HFFc6 (cell line): ENCODE data around the gene ANKMY1. TPM values are rescaled to one million over a fixed set of nuclear protein-coding genes. Genes with fewer than 3 reads are reported as not detected.

Source experiments
- DNase-seq: peaks from one replicate; pipeline ENCODE4 v3.0.0-alpha.2; 2018
- H3K27ac Mint-ChIP-seq: 2 replicates; pipeline ENCODE4 v1.8.0; 2020; ENCODE audit warnings: mild to moderate bottlenecking, mixed read lengths
- H3K27me3 Mint-ChIP-seq: 2 replicates; pipeline ENCODE4 v1.8.0; 2021; ENCODE audit warnings: mild to moderate bottlenecking, moderate library complexity, mixed read lengths; ENCODE audit not compliant: insufficient read depth
- H3K36me3 Mint-ChIP-seq: 2 replicates; pipeline ENCODE4 v1.8.0; 2021; ENCODE audit warnings: low read depth, mixed read lengths
- H3K4me1 Mint-ChIP-seq: 2 replicates; pipeline ENCODE4 v1.8.0; 2020; ENCODE audit warnings: low read depth, mixed read lengths
- H3K4me3 Mint-ChIP-seq: 2 replicates; pipeline ENCODE4 v1.8.0; 2020; ENCODE audit warnings: mild to moderate bottlenecking, moderate library complexity, mixed read lengths
- H3K9me3 Mint-ChIP-seq: 2 replicates; pipeline ENCODE4 v1.8.0; 2020; ENCODE audit warnings: mild to moderate bottlenecking, mixed read lengths
- CTCF ChIP-seq: fragments of 200-600 bp; sonication (generic); IDR thresholded peaks from 2 replicates; pipeline ENCODE4 v1.5.0; 2021; ENCODE audit warnings: antibody characterized with exemption, mild to moderate bottlenecking
- total RNA-seq, 6 experiments: library from RNA; stranded (reverse); fragmentation: NEBNext Ultra II Directional; extraction: Animal tissue kit (Norgen Biotek cat#: 25700); gene quantifications; 2 replicates in 1 of 6; 3 replicates in 5 of 6; pipeline ENCODE4 v1.2.3, GENCODE V29; 2021

The ANKMY1 gene
- total RNA-seq, 6 experiments from 2014 or later, result 4.4 to 5.6 (median 5.2) TPM

- Mint-ChIP-seq H3K4me3 (no peak overlapping the region), H3K4me1 (peaks cover 6% of the 10 kb centered on the region; the same call in 1 of the 2 replicates), H3K9me3 (no peaks in the 10 kb centered on the region), H3K27me3 (peaks cover 1% of the 10 kb centered on the region; the same call in 1 of the 2 replicates), H3K36me3 (0 out of 2 replicates have a peak, but pooled peaks cover 3% of the 10 kb centered on the region), H3K27ac (no peak overlapping the region)
- no peak for TF ChIP-seq CTCF
- no peak for DNase-seq
Measured at GRCh38 chr2:240443891-240444301, 113.9 kb downstream of the ANKMY1 start.

- DNase-seq, result no peak
- peaks cover 12% of the 10 kb centered on the region for H3K4me1 Mint-ChIP-seq
- H3K27me3 Mint-ChIP-seq, result peaks cover 1% of the 10 kb centered on the region; the same call in 1 of the 2 replicates
- no peak overlapping the region for H3K4me3 Mint-ChIP-seq
- TF ChIP-seq CTCF, result no peak
- H3K27ac Mint-ChIP-seq, result no peak overlapping the region; the same call in 1 of the 2 replicates
- no peaks in the 10 kb centered on the region for H3K9me3 Mint-ChIP-seq
- 0 out of 2 replicates have a peak, but pooled peaks cover 3% of the 10 kb centered on the region for H3K36me3 Mint-ChIP-seq
Measured at GRCh38 chr2:240442891-240443715, 114.7 kb downstream of the ANKMY1 start.

DNA sequence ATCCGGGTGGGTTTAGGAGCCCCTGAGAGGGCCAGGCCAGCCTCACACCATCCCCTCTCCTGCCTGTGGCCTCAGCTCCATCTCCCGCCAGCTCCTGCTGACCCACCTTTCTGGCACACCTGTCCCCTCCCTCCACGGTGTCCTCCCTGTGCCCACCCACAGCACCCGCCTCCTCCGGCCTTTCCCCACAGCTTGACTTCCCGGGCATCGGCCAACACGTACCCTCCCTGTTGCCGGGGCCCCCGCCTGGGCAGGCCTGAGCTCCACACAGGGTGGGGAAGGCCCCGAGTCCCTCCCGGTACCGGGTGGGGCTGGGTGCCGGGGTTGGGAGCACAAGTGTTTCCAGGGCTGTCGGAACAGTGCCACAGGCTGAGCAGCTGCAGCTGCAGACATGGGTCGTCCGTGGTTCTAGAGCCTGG, 115.8 kb downstream of the ANKMY1 start:
- Mint-ChIP-seq H3K9me3 (no peaks in the 10 kb centered on the region), H3K36me3 (0 out of 2 replicates have a peak, but pooled peaks cover 3% of the 10 kb centered on the region), H3K27ac (no peak overlapping the region), H3K4me3 (no peak overlapping the region), H3K27me3 (peaks cover 4% of the 10 kb centered on the region), H3K4me1 (peaks cover 20% of the 10 kb centered on the region)
- DNase-seq, result no peak
- TF ChIP-seq CTCF, result no peak

DNA sequence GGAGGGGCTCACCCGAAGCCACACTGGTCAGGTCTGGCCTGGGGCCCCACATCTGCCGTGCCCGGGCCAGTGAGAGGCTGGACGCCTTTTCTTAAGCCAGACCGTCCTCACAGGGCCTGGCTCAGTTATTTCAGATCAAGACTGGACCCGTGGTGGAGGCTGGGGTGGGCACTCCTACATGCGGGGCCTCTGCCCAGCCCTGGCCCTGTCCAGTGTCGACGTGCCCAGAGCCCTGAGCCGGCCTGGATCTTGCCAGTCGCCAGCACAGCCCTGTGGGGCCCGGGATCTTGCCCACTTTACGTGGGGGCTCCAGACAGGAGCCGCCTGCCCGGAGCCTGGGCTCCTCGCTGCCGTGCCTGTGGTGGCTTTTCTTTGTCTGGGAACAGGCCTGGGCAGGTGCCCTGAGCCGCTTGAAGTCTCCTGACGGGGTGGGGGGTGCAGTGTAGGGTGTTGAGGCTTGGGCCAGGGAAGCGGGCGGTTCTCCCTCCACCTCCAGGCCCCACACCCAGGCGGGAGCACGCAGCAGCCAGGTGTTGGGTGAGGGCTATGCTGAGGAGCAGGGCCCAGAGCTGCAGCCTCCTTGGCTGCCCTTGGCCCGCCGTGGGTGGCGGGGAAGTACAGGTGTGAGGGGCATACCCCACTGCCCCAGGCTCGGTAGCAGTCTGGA, 116.3 kb downstream of the ANKMY1 start:
- Mint-ChIP-seq H3K27me3 (peaks cover 4% of the 10 kb centered on the region), H3K4me1 (peaks cover 20% of the 10 kb centered on the region), H3K36me3 (0 out of 2 replicates have a peak, but pooled peaks cover 3% of the 10 kb centered on the region), H3K27ac (no peak overlapping the region), H3K9me3 (no peaks in the 10 kb centered on the region), H3K4me3 (no peak overlapping the region)
- DNase-seq, result no peak
- no peak for TF ChIP-seq CTCF

DNA sequence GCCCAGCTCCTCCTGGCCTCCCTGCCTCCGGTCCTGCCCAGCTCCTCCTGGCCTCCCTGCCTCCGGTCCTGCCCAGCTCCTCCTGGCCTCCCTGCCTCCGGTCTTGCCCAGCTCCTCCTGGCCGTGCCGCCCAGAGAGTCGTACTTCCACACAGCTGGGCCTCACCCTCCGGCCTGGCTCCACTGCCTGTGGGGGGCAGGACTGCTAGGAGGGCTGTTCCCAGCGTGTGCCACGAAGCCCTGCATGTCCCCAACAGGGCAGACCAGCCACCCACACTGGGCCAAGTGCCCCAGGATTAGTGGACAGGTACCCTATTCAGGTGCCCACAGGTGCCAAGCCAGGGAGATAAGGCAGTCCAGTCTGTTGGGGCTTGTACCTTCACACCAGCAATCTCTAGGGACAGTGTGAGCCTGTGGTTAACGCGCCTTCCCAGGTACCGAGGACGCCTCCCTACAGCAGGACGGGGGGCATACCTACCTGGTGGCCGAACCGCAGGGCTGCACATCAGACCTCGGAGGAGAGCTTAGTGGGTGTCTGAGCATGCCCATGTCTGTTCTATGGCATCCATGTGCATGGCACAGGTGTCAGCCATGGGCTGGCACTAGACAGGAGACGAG, 117.0 kb downstream of the ANKMY1 start:
- Mint-ChIP-seq H3K27ac (no peak overlapping the region), H3K4me3 (no peak overlapping the region)

More for the DNA sequence above, 117.0 kb downstream of the ANKMY1 start:
- Mint-ChIP-seq H3K27me3 (peaks cover 4% of the 10 kb centered on the region), H3K36me3 (0 out of 2 replicates have a peak, but pooled peaks cover 3% of the 10 kb centered on the region), H3K9me3 (no peaks in the 10 kb centered on the region), H3K4me1 (peaks cover 20% of the 10 kb centered on the region)
- TF ChIP-seq CTCF, result no peak
- DNase-seq, result no peak
